ENCODE results near the gene NAIP.
"Not testable (repeated sequence)": the region's sequence is repeated elsewhere in the genome, so short reads cannot be mapped to it uniquely, and the experiment has no call there.

GRCh38 chr5:71031046-71031776 is 6.1 kb upstream of the NAIP start:
- TF ChIP-seq CTCF (conservative IDR thresholded peaks at IDR 0.05; ENCODE audit: low read length); EZH2phosphoT487 (IDR thresholded peaks at IDR 0.05; ENCODE audit: borderline replicate concordance): not testable (repeated sequence)

All from Loucy (cell line).